HL-60 (cell line): ENCODE measurements around the gene SHOC1.

ENCODE experiments used
- CTCF ChIP-seq: IDR thresholded peaks from one replicate; pipeline ENCODE4 v1.5.1; 2011; ENCODE audit warnings: low read length, control low read depth, inconsistent platforms; ENCODE audit not compliant: insufficient read depth
- GABPA ChIP-seq: IDR thresholded peaks from 2 replicates; pipeline ENCODE4 v1.6.1; 2012; ENCODE audit warnings: low read depth
- POLR2AphosphoS5 ChIP-seq: IDR thresholded peaks from 2 replicates; pipeline ENCODE4 v1.6.1; 2012; ENCODE audit warnings: low read depth
- REST ChIP-seq: IDR thresholded peaks from 2 replicates; pipeline ENCODE4 v1.6.1; 2012; ENCODE audit warnings: low read depth; ENCODE audit not compliant: insufficient replicate concordance
- SPI1 ChIP-seq: IDR thresholded peaks from 2 replicates; pipeline ENCODE4 v1.6.1; 2012; ENCODE audit warnings: low read depth, mild to moderate bottlenecking, borderline replicate concordance

DNA sequence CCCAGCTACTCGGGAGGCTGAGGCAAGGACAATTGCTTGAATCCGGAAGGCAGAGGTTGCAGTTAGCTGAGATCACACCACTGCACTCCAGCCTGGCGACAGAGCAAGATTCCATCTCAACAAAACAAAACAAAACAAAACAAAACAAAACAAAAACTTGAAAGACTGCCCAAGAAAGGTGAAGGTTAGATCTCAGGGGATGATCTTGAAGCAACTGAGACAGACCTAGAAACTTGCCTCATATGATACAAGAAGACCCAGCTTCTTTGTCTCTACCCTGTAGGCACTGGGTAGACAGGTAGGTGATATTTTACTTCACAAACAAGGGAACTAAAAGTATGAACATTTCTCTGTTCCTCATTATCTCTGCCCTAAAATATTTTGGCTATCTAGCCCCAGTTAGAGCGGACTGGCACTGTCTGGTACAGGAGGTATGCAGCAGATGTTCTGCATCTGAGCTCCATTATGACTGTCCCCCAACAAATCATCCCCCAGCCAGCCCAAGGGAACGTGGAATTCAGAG is 26.3 kb upstream of the SHOC1 start:
- TF ChIP-seq CTCF (no peak), POLR2AphosphoS5 (no peak), REST (no peak), SPI1 (no peak), GABPA (no peak)
